ACC112 (cell line): ENCODE data around the gene CLASP1.
"Not testable (repeated sequence)": the region's sequence is repeated elsewhere in the genome, so short reads cannot be mapped to it uniquely, and the experiment has no call there.

ENCODE experiments used
- H2AFZ ChIP-seq: fragments of 200-600 bp; sonication (generic); one replicate; pipeline ENCODE4 v1.6.0; 2017; ENCODE audit warnings: antibody characterized with exemption, low read length; ENCODE audit not compliant: unreplicated experiment
- H3K27ac ChIP-seq: fragments of 200-600 bp; sonication (generic); 2 replicates; pipeline ENCODE4 v1.5.1; 2014; ENCODE audit warnings: low read depth, mild to moderate bottlenecking, antibody characterized with exemption, low read length, moderate library complexity
- H3K27me3 ChIP-seq: fragments of 200-600 bp; sonication (generic); 2 replicates; pipeline ENCODE4 v1.6.1; 2014; ENCODE audit warnings: mild to moderate bottlenecking, antibody characterized with exemption, low read length, moderate library complexity, mixed read lengths; ENCODE audit not compliant: insufficient read depth
- H3K36me3 ChIP-seq: fragments of 200-600 bp; sonication (generic); 2 replicates; pipeline ENCODE4 v1.6.1; 2016; ENCODE audit warnings: mild to moderate bottlenecking, antibody characterized with exemption, low read length, moderate library complexity, mixed read lengths; ENCODE audit not compliant: insufficient read depth
- H3K4me1 ChIP-seq: fragments of 200-600 bp; sonication (generic); one replicate; pipeline ENCODE4 v1.6.1; 2016; ENCODE audit warnings: low read length, mixed read lengths; ENCODE audit not compliant: insufficient read depth, unreplicated experiment, control insufficient read depth
- H3K4me3 ChIP-seq: fragments of 200-600 bp; sonication (generic); 2 replicates; pipeline ENCODE4 v1.5.1; 2014; ENCODE audit warnings: mild to moderate bottlenecking, low read depth, low read length
- H3K79me2 ChIP-seq: fragments of 200-600 bp; sonication (generic); one replicate; pipeline ENCODE4 v1.6.0; 2016; ENCODE audit warnings: low read length; ENCODE audit not compliant: control insufficient read depth, unreplicated experiment, insufficient read depth

CLASP1 gene

GRCh38 chr2:121297866-121298265, 351.4 kb downstream of the CLASP1 start:
- not testable (repeated sequence) for H3K27ac ChIP-seq, H3K36me3 ChIP-seq, H3K79me2 ChIP-seq, H2AFZ ChIP-seq, H3K4me3 ChIP-seq, H3K4me1 ChIP-seq
- peaks cover 47% of the 10 kb centered on the region for H3K27me3 ChIP-seq

- no peaks in the 10 kb centered on the region for H3K4me1 ChIP-seq
- H2AFZ ChIP-seq = no peak overlapping the region
- peaks cover 47% of the 10 kb centered on the region for H3K27me3 ChIP-seq
- no peak overlapping the region for H3K4me3 ChIP-seq
- H3K36me3 ChIP-seq = no peaks in the 10 kb centered on the region
- no peaks in the 10 kb centered on the region for H3K79me2 ChIP-seq
- no peak overlapping the region for H3K27ac ChIP-seq
Measured at GRCh38 chr2:121297217-121297830, 351.9 kb downstream of the CLASP1 start.

GRCh38 chr2:121295911-121296650, 353.2 kb downstream of the CLASP1 start:
- no peaks in the 10 kb centered on the region for H3K79me2 ChIP-seq
- no peak overlapping the region for H2AFZ ChIP-seq
- no peaks in the 10 kb centered on the region for H3K4me1 ChIP-seq
- no peak overlapping the region for H3K4me3 ChIP-seq
- no peak overlapping the region for H3K27ac ChIP-seq
- H3K27me3 ChIP-seq = peaks cover 42% of the 10 kb centered on the region
- no peaks in the 10 kb centered on the region for H3K36me3 ChIP-seq

- no peak overlapping the region for H2AFZ ChIP-seq
- H3K27ac ChIP-seq = no peak overlapping the region
- H3K79me2 ChIP-seq = no peaks in the 10 kb centered on the region
- no peak overlapping the region for H3K4me3 ChIP-seq
- H3K27me3 ChIP-seq = peaks cover 37% of the 10 kb centered on the region; the same call in 1 of the 2 replicates
- no peaks in the 10 kb centered on the region for H3K36me3 ChIP-seq
- H3K4me1 ChIP-seq = no peaks in the 10 kb centered on the region
Measured at GRCh38 chr2:121294881-121295840, 354.1 kb downstream of the CLASP1 start.

- Histone ChIP-seq H3K79me2 (no peaks in the 10 kb centered on the region), H2AFZ (no peak overlapping the region), H3K27ac (no peak overlapping the region), H3K27me3 (peaks cover 36% of the 10 kb centered on the region; the same call in 1 of the 2 replicates), H3K4me1 (no peaks in the 10 kb centered on the region), H3K4me3 (no peak overlapping the region), H3K36me3 (no peaks in the 10 kb centered on the region)
Measured at GRCh38 chr2:121293450-121294325, 355.6 kb downstream of the CLASP1 start.

- H3K4me3 ChIP-seq = no peak overlapping the region
- H2AFZ ChIP-seq = no peak overlapping the region
- H3K27me3 ChIP-seq = peaks cover 33% of the 10 kb centered on the region
- no peak overlapping the region for H3K27ac ChIP-seq
- no peaks in the 10 kb centered on the region for H3K4me1 ChIP-seq
- H3K79me2 ChIP-seq = no peaks in the 10 kb centered on the region
- H3K36me3 ChIP-seq = no peaks in the 10 kb centered on the region
Measured at GRCh38 chr2:121291251-121291580, 358.0 kb downstream of the CLASP1 start.

GRCh38 chr2:121289271-121289670, 360.0 kb downstream of the CLASP1 start:
- Histone ChIP-seq H3K4me3 (no peak overlapping the region), H3K27me3 (peaks cover 35% of the 10 kb centered on the region), H3K36me3 (no peaks in the 10 kb centered on the region), H2AFZ (no peak overlapping the region), H3K27ac (no peak overlapping the region), H3K4me1 (no peaks in the 10 kb centered on the region), H3K79me2 (no peaks in the 10 kb centered on the region)

GRCh38 chr2:121288454-121289231, 360.6 kb downstream of the CLASP1 start:
- H3K27me3 ChIP-seq = peaks cover 42% of the 10 kb centered on the region
- H3K27ac ChIP-seq = no peak overlapping the region
- H3K36me3 ChIP-seq = no peaks in the 10 kb centered on the region
- no peaks in the 10 kb centered on the region for H3K79me2 ChIP-seq
- H3K4me3 ChIP-seq = no peak overlapping the region
- no peaks in the 10 kb centered on the region for H3K4me1 ChIP-seq
- no peak overlapping the region for H2AFZ ChIP-seq

- no peak overlapping the region for H3K27ac ChIP-seq
- no peaks in the 10 kb centered on the region for H3K79me2 ChIP-seq
- H2AFZ ChIP-seq = no peak overlapping the region
- no peaks in the 10 kb centered on the region for H3K36me3 ChIP-seq
- H3K4me3 ChIP-seq = no peak overlapping the region
- H3K4me1 ChIP-seq = no peaks in the 10 kb centered on the region
- peaks cover 42% of the 10 kb centered on the region for H3K27me3 ChIP-seq
Measured at GRCh38 chr2:121287956-121288355, 361.3 kb downstream of the CLASP1 start.
